Prostate gland (tissue), 2 donors: ENCODE data around the gene SLC25A21. TPM values are rescaled to one million over a fixed set of nuclear protein-coding genes. Genes with fewer than 3 reads are reported as not detected.
"Not testable (repeated sequence)": the region's sequence is repeated elsewhere in the genome, so short reads cannot be mapped to it uniquely, and the experiment has no call there.

Experiments
- DNase-seq: peaks from one replicate; pipeline ENCODE4 v3.0.0-alpha.2; 2019; ENCODE audit warnings: low spot score
- H3K27ac ChIP-seq, 2 donors: fragments of 200-600 bp; sonication (generic); 2 replicates each; pipeline ENCODE4 v1.5.1; 2017 to 2019
- H3K27me3 ChIP-seq: fragments of 200-600 bp; sonication (generic); replicated peaks from 2 replicates; pipeline ENCODE4 v1.5.1; 2019; ENCODE audit not compliant: insufficient read depth
- H3K36me3 ChIP-seq, 2 donors: fragments of 200-600 bp; sonication (generic); 1 replicate in 1 of 2; 2 replicates in 1 of 2; pipeline versions ENCODE4 v1.5.1 to v1.8.1; 2017 to 2019
- H3K4me1 ChIP-seq: fragments of 200-600 bp; sonication (generic); replicated peaks from 2 replicates; pipeline ENCODE4 v1.5.1; 2019
- H3K4me3 ChIP-seq, 2 donors: fragments of 200-600 bp; sonication (generic); 2 replicates each; pipeline ENCODE4 v1.5.1; 2017 to 2019
- H3K9me3 ChIP-seq: fragments of 200-600 bp; sonication (generic); 2 replicates; pipeline ENCODE4 v1.5.1; 2017
- POLR2A ChIP-seq: fragments of 450-650 bp; IDR thresholded peaks from one replicate; pipeline ENCODE4 v1.6.1; 2016; ENCODE audit warnings: antibody characterized with exemption, mild to moderate bottlenecking
- POLR2AphosphoS5 ChIP-seq: sonication (generic); formaldehyde crosslinking; IDR thresholded peaks from one replicate; pipeline ENCODE4 v1.6.1; 2017; ENCODE audit warnings: antibody characterized with exemption
- WGBS: methylation state at CpG from one replicate; pipeline ENCODE4 v1.1.5; 2018; 5-methylcytosine and 5-hydroxymethylcytosine counted together
- intact Hi-C: fragments of 100-400 bp; cut with DNase I; formaldehyde crosslinking; loops from one replicate; pipeline ENCODE4 v1.14.2; 2022
- total RNA-seq, 2 donors: library from RNA; depleted of rRNA; stranded (reverse); fragments of >200 nt; gene quantifications; one replicate each; pipeline ENCODE4 v1.1.0, GENCODE V29; 2016
- TF ChIP-seq, protein P1 (sequence below), 4 experiments: fragments of 200-600 bp in 2 of 4; fragments of 450-650 bp in 2 of 4; sonication (generic) in 2 of 4; IDR thresholded peaks; 1 replicate in 3 of 4; 2 replicates in 1 of 4; pipeline ENCODE4 v1.5.1; 2016 to 2019; ENCODE audit warnings: antibody characterized with exemption in 4 of 4, mild to moderate bottlenecking in 2 of 4, moderate library complexity in 2 of 4

The SLC25A21 gene
- total RNA-seq, 2 donors from 2014 or later = 1.5 to 7.7 TPM

DNA sequence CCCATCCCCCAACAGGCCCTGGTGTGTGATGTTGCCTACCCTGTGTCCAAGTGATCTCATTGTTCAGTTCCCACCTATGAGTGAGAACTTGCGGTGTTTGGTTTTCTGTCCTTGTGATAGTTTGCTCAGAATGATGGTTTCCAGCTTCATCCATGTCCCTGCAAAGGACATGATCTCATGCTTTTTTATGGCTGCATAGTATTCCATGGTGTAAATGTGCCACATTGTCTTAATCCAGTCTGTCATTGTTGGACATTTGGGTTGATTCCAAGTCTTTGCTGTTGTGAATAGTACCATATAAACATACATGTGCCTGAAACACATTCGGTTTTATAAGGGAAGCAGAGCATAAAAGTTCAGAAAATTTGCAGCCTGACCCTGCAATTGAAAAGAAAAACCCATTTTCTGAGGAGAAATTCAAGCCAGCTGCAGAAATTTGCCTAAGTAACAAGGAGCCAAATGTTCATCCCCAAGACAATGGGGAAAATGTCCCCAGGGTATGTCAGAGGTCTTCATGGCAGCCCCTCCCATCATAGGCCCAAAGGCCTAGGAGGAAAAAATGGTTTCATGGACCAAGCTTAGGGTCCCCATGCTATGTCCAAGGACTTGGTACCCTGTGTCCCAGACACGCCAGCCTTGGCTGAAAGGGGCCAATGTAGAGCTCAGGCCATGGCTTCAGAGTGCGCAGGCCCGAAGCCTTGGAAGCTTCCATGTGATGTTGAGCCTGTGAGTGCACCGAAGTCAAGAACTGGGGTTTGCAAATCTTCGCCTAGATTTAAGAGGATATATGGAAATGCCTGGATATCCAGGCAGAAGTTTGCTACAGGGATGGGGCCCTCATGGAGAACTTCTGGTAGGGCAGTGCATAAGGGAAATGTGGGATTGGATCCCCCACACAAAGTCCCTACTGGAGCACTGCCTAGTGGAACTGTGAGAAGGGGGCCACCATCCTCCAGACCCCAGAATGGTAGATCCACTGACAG, 33.5 kb upstream of the SLC25A21 start:
- intact Hi-C loops, DNase-seq, H3K4me3 ChIP-seq, H3K4me1 ChIP-seq, H3K27me3 ChIP-seq, H3K27ac ChIP-seq, H3K9me3 ChIP-seq, H3K36me3 ChIP-seq: not testable (repeated sequence)
- WGBS = 98% methylated on average over 7 of the region's 7 CpGs

DNA sequence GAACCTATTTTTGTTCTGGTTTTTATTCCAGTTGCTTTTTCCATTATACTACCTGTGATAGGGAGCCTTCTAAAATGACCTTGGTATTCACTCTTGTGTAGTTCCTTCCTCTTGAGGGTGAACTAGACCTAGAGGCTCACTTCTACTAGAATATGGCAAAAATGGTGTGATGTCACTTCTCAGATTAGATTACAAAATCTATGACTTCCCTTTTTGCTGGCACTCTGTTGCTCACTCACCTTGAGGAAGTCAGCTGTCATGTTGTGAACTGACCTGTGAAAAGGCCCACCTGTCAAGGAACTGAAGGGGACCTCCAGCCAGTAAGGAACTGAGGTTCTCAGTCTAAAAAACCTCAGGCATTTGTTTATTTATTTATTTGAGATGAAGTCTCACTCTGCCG, 31.0 kb upstream of the SLC25A21 start:
- no peak overlapping the region for H3K27ac ChIP-seq
- 91% methylated on average over 1 of the region's 1 CpG for WGBS
- H3K4me3 ChIP-seq = no peak overlapping the region
- intact Hi-C loops = no loop called here
- TF ChIP-seq, protein P1, sequence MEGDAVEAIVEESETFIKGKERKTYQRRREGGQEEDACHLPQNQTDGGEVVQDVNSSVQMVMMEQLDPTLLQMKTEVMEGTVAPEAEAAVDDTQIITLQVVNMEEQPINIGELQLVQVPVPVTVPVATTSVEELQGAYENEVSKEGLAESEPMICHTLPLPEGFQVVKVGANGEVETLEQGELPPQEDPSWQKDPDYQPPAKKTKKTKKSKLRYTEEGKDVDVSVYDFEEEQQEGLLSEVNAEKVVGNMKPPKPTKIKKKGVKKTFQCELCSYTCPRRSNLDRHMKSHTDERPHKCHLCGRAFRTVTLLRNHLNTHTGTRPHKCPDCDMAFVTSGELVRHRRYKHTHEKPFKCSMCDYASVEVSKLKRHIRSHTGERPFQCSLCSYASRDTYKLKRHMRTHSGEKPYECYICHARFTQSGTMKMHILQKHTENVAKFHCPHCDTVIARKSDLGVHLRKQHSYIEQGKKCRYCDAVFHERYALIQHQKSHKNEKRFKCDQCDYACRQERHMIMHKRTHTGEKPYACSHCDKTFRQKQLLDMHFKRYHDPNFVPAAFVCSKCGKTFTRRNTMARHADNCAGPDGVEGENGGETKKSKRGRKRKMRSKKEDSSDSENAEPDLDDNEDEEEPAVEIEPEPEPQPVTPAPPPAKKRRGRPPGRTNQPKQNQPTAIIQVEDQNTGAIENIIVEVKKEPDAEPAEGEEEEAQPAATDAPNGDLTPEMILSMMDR (IDR thresholded peaks at IDR 0.05) = no peak
- no peak for TF ChIP-seq POLR2AphosphoS5
- TF ChIP-seq POLR2A = no peak
- no peaks in the 10 kb centered on the region for H3K27me3 ChIP-seq
- no peak for DNase-seq
- no peaks in the 10 kb centered on the region for H3K36me3 ChIP-seq
- H3K4me1 ChIP-seq = no peaks in the 10 kb centered on the region
- no peaks in the 10 kb centered on the region for H3K9me3 ChIP-seq

DNA sequence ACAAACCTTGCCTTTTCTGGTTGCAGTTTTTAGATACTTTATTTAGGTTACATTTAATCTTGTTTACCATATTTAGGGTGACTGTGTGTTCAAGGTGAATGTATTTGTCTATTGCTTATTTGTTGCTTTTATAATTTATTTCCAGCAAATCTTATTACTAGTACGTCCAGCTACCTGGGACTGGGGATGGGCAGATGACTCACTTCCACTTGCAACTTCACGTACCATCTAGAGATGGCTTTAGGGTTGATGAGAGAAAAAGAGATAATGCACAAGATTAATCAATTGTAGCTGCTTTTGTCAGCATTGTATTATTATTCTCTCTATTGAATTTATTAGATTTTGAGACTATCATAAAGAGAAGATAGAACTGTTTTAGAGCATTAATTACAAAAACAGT, 30.4 kb upstream of the SLC25A21 start:
- Histone ChIP-seq H3K9me3 (no peaks in the 10 kb centered on the region), H3K27me3 (no peaks in the 10 kb centered on the region), H3K4me3 (no peak overlapping the region), H3K27ac (no peak overlapping the region), H3K36me3 (no peaks in the 10 kb centered on the region), H3K4me1 (no peaks in the 10 kb centered on the region)
- intact Hi-C loops = no loop called here
- DNase-seq = no peak
- TF ChIP-seq POLR2A (no peak), POLR2AphosphoS5 (no peak)
- TF ChIP-seq, protein P1 (IDR thresholded peaks at IDR 0.05) = no peak
- 90% methylated on average over 2 of the region's 2 CpGs for WGBS

DNA sequence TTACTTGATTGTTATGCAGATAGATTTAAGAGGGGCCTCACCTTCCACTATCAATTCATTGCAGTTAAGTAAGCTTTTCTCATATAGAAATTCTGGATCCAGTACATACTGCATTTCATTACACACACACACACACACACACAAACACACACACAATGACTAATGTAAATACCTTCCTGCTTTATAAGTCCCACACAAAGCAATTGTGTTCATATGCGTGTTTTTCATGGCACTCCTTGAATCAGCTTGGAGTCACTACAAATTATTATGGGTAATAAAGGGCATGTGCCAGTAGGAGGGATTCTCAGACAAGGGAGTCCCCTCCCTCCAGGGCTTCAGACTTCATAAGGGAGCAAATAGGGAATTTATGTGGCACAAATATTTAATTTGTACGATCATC, 29.9 kb upstream of the SLC25A21 start:
- TF ChIP-seq, protein P1 (IDR thresholded peaks at IDR 0.05) = no peak
- no peak for TF ChIP-seq POLR2AphosphoS5
- TF ChIP-seq POLR2A = no peak
- WGBS = 79% methylated on average over 2 of the region's 2 CpGs

DNA sequence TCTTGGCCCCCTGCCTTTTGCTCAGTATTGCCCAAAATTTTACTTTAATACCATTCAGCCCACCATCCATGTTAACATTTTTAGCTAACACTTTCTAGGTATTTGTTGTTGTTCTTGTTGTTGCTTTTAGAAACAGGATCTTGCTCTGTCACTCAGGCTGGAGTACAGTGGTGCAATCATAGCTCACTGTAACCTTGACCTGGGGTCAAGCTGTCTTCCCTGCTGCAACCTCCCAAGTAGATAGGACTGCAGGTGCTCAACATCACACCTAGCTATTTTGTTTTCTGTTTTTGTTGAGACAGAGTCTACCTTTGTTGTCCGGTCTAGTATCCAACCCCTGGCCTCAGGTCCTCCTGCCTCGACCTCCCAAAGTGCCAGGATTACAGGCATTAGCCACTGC, 29.3 kb upstream of the SLC25A21 start:
- 94% methylated on average over 2 of the region's 2 CpGs for WGBS

More for the DNA sequence above, 29.9 kb upstream of the SLC25A21 start:
- H3K27ac ChIP-seq = no peak overlapping the region
- no peaks in the 10 kb centered on the region for H3K27me3 ChIP-seq
- DNase-seq = no peak
- intact Hi-C loops = no loop called here
- H3K36me3 ChIP-seq = no peaks in the 10 kb centered on the region
- no peaks in the 10 kb centered on the region for H3K9me3 ChIP-seq
- no peaks in the 10 kb centered on the region for H3K4me1 ChIP-seq
- no peak overlapping the region for H3K4me3 ChIP-seq

More for the DNA sequence above, 29.3 kb upstream of the SLC25A21 start:
- TF ChIP-seq POLR2AphosphoS5 = no peak
- TF ChIP-seq, protein P1 (IDR thresholded peaks at IDR 0.05) = no peak
- TF ChIP-seq POLR2A = no peak
- Histone ChIP-seq H3K4me1 (no peaks in the 10 kb centered on the region), H3K9me3 (no peaks in the 10 kb centered on the region), H3K36me3 (no peaks in the 10 kb centered on the region), H3K4me3 (no peak overlapping the region), H3K27ac (no peak overlapping the region), H3K27me3 (no peaks in the 10 kb centered on the region)
- DNase-seq = no peak
- intact Hi-C loops = no loop called here
